Measurements from ENCODE around the gene SSBP3. TPM values are rescaled to one million over a fixed set of nuclear protein-coding genes. Genes with fewer than 3 reads are reported as not detected.
A peak's percentile ranks its signal among the peaks of the same experiment; 100 is the strongest.

Gene SSBP3
- total and polyA plus RNA-seq, 4 donors = 7.7 to 24.7 (median 17.3) TPM

DNA sequence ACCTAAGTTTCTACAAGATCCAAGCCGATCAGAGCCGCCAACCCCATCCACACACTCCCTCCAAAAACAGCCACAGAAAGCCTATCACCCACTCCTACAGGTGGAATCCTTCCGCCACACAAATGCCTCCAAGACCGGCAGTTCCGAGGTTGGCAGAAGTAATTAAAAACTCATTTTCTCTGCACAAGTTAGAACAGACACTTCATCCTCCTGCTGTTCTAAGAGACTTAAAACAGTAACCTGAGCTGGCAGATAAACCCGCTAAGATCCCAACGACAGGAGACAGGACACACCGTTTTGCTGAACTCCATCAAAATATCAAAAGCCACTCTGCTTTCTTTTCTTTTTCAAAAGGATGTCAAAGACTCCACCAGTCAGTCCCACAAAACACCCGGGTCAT, 2.8 kb downstream of the SSBP3 start:
- H3K9me3 ChIP-seq (ENCODE audit: control insufficient read depth in 4 of 4, low read length in 3 of 4) = no peaks in the 10 kb centered on the region
- H3K27me3 ChIP-seq (ENCODE audit: control insufficient read depth in 4 of 4, insufficient read depth in 4 of 4, low read length in 3 of 4) = no peaks in the 10 kb centered on the region
- TF ChIP-seq, protein P1, sequence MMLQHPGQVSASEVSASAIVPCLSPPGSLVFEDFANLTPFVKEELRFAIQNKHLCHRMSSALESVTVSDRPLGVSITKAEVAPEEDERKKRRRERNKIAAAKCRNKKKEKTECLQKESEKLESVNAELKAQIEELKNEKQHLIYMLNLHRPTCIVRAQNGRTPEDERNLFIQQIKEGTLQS (IDR thresholded peaks at IDR 0.05) = no peak
- no peak for TF ChIP-seq NR2F2 (IDR thresholded peaks at IDR 0.05)
- no peak for TF ChIP-seq EGR1 (IDR thresholded peaks at IDR 0.05; ENCODE audit: low read depth in 2 of 2)
- TF ChIP-seq REST (IDR thresholded peaks at IDR 0.05) = no peak
- WGBS = 81% methylated on average over 9 of the region's 9 CpGs
- no peak overlapping the region for H3K4me3 ChIP-seq (ENCODE audit: low read depth in 1 of 3, low read length in 3 of 3)
- no peak overlapping the region for H3K27ac ChIP-seq (ENCODE audit: low read depth in 1 of 2, low read length in 2 of 2)
- peak overlapping the region in 1 of 2 donors; percentile 12 for H3K9ac ChIP-seq (ENCODE audit: low read depth in 1 of 2, low read length in 2 of 2)
- H3K4me1 ChIP-seq (ENCODE audit: control insufficient read depth in 4 of 4, insufficient read depth in 4 of 4, low read length in 3 of 4) = peaks cover 6 to 28% (median 25%) of the 10 kb centered on the region in 4 donors
- DNase-seq (ENCODE audit: low spot score) = no peak
- peaks cover 0 to 35% (median 31%) of the 10 kb centered on the region in 4 donors for H3K36me3 ChIP-seq (ENCODE audit: control insufficient read depth in 4 of 4, insufficient read depth in 3 of 4, low read depth in 1 of 4, low read length in 3 of 4)

- peaks cover 0 to 38% (median 33%) of the 10 kb centered on the region in 4 donors for H3K36me3 ChIP-seq (ENCODE audit: control insufficient read depth in 4 of 4, insufficient read depth in 3 of 4, low read depth in 1 of 4, low read length in 3 of 4)
- H3K9ac ChIP-seq (ENCODE audit: low read depth in 1 of 2, low read length in 2 of 2) = no peak overlapping the region
- no peak for TF ChIP-seq FOXA2 (IDR thresholded peaks at IDR 0.05)
- no peak for TF ChIP-seq RXRA (IDR thresholded peaks at IDR 0.05)
- no peak for TF ChIP-seq HNF4G (IDR thresholded peaks at IDR 0.05)
- TF ChIP-seq ZBTB33 (IDR thresholded peaks at IDR 0.05) = no peak
- no peak for TF ChIP-seq FOXA1 (IDR thresholded peaks at IDR 0.05)
- no peak for TF ChIP-seq TAF1 (conservative IDR thresholded peaks at IDR 0.05)
- TF ChIP-seq NR2F2 (IDR thresholded peaks at IDR 0.05) = no peak
- no peak for TF ChIP-seq EGR1 (IDR thresholded peaks at IDR 0.05; ENCODE audit: low read depth in 2 of 2)
- TF ChIP-seq REST (IDR thresholded peaks at IDR 0.05) = no peak
- no peak for TF ChIP-seq GABPA (IDR thresholded peaks at IDR 0.05 in 1 of 2, conservative IDR thresholded peaks at IDR 0.05 in 1 of 2)
- TF ChIP-seq, protein P2, sequence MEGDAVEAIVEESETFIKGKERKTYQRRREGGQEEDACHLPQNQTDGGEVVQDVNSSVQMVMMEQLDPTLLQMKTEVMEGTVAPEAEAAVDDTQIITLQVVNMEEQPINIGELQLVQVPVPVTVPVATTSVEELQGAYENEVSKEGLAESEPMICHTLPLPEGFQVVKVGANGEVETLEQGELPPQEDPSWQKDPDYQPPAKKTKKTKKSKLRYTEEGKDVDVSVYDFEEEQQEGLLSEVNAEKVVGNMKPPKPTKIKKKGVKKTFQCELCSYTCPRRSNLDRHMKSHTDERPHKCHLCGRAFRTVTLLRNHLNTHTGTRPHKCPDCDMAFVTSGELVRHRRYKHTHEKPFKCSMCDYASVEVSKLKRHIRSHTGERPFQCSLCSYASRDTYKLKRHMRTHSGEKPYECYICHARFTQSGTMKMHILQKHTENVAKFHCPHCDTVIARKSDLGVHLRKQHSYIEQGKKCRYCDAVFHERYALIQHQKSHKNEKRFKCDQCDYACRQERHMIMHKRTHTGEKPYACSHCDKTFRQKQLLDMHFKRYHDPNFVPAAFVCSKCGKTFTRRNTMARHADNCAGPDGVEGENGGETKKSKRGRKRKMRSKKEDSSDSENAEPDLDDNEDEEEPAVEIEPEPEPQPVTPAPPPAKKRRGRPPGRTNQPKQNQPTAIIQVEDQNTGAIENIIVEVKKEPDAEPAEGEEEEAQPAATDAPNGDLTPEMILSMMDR (IDR thresholded peaks at IDR 0.05; ENCODE audit: low read depth, low read length, missing input control) = no peak
- TF ChIP-seq YY1 (IDR thresholded peaks at IDR 0.05) = no peak
- TF ChIP-seq HNF4A (conservative IDR thresholded peaks at IDR 0.05) = no peak
- H3K4me3 ChIP-seq (ENCODE audit: low read depth in 1 of 3, low read length in 3 of 3) = no peak overlapping the region
- H3K9me3 ChIP-seq (ENCODE audit: control insufficient read depth in 4 of 4, low read length in 3 of 4) = no peaks in the 10 kb centered on the region
- H3K27ac ChIP-seq (ENCODE audit: low read depth in 1 of 2, low read length in 2 of 2) = no peak overlapping the region
- DNase-seq (ENCODE audit: low spot score) = no peak
- no peaks in the 10 kb centered on the region for H3K27me3 ChIP-seq (ENCODE audit: control insufficient read depth in 4 of 4, insufficient read depth in 4 of 4, low read length in 3 of 4)
- WGBS = 85% methylated on average over 7 of the region's 7 CpGs
- H3K4me1 ChIP-seq (ENCODE audit: control insufficient read depth in 4 of 4, insufficient read depth in 4 of 4, low read length in 3 of 4) = peaks cover under 1 to 27% (median 23%) of the 10 kb centered on the region in 4 donors
Observed at GRCh38 chr1:54402896-54403295, 3.3 kb downstream of the SSBP3 start.

Measured in liver (tissue), 9 donors.